ENCODE data around the gene ACP4.

ACP4 gene

DNA sequence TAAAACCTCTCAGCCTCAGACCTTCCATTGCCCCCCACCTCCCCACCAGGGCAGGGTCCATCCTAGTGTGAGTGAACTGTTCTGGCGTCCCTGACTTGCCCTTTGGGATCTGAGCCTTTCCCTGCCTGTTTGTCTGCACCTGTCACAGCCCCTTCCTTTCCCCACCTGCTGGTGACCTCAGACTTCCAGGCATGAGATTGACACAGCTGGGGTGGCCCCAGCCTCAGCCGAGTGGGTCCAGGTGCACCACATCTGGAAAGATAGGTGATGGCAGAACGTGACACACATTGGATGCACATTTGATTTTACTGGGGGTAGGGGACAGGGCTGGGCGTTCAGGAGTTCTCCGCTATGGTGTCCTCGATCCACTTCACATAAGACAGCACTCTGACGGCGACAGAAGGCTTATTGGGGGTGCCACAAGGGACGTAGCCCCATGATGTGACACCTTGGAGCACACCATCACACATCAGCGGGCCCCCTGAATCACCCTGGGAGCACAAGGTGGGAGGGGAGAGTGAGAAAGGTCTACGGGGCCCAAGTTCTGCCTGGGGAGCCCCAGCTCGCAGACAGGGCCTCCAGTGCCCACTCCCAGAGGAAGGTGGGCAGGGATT is 28.8 kb downstream of the ACP4 start:
- TF ChIP-seq, protein P1, sequence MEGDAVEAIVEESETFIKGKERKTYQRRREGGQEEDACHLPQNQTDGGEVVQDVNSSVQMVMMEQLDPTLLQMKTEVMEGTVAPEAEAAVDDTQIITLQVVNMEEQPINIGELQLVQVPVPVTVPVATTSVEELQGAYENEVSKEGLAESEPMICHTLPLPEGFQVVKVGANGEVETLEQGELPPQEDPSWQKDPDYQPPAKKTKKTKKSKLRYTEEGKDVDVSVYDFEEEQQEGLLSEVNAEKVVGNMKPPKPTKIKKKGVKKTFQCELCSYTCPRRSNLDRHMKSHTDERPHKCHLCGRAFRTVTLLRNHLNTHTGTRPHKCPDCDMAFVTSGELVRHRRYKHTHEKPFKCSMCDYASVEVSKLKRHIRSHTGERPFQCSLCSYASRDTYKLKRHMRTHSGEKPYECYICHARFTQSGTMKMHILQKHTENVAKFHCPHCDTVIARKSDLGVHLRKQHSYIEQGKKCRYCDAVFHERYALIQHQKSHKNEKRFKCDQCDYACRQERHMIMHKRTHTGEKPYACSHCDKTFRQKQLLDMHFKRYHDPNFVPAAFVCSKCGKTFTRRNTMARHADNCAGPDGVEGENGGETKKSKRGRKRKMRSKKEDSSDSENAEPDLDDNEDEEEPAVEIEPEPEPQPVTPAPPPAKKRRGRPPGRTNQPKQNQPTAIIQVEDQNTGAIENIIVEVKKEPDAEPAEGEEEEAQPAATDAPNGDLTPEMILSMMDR (IDR thresholded peaks at IDR 0.05), result no peak

DNA sequence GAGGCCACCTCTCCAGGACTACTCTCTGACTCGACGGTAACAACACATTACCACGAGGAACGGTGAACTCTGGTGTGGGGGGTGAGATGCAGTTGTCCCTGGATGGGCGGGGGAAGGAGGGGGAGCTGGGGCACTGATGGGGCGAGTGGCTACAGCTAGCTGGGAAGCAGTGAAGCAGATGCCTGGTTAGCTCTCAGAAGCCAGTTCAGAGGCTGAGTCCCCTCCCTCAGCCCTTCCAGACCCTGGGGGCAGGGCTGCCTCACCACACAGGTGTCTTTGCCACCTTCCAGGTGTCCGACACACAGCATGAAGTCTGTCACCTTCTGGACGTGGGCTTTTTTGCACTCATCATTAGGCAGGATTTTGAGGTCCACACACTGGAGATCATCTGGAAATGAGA is 29.4 kb downstream of the ACP4 start:
- TF ChIP-seq, protein P1 (IDR thresholded peaks at IDR 0.05), result no peak

DNA sequence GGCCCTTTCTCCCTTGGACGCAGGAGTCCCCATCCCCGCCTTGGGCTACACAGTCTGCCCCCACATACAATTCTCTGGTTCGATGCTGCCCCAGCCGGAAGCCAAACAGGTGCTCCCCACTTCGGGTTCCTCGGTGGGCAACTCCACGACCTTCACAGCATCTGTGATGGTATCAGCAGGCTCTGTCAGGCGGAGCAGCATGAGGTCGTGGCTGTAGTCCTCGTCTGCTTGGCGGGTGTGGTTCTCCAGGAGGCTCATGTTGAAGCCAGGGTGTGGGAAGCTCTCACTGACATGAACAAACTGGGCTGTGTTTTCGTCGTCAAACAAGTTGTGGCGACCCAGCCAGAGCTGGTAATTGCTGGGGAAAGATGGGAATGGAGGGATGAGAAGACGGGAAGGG is 29.9 kb downstream of the ACP4 start:
- TF ChIP-seq, protein P1 (IDR thresholded peaks at IDR 0.05), result no peak

DNA sequence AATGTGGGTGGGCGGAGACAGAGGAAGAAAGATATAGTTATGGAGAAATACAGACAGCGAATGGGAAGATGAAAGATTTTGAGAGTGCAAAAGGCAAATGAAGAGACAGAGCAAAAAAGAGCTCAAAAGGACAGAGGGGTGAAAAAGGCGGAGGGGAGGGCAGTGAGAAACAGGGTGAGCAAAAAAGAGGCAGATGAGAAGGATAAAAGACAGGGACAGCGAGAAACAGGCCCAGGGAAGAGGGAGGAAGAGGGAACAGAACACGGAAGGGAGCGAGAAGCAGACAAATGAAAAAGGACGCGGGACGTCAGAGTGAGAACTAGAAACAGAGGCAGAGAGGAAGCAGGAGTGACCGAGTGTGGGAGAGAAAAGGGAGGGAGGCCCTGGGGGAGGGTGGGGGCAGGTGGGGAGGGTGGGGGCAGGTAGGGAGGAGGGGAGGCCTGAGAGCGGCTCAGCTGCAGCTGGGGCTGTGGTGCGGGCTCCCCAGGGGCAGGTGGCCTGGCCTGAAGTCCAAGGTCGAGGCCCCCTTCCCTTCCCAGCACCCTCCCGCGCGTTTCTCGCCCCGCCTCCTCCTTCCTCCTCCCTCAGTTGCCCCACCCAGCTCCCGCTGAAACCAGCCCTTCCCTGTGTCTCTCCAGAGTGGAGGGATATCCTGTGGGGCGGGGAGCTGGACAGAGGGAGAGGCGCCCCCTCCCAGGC is 30.5 kb downstream of the ACP4 start:
- TF ChIP-seq, protein P1 (IDR thresholded peaks at IDR 0.05), result no peak

DNA sequence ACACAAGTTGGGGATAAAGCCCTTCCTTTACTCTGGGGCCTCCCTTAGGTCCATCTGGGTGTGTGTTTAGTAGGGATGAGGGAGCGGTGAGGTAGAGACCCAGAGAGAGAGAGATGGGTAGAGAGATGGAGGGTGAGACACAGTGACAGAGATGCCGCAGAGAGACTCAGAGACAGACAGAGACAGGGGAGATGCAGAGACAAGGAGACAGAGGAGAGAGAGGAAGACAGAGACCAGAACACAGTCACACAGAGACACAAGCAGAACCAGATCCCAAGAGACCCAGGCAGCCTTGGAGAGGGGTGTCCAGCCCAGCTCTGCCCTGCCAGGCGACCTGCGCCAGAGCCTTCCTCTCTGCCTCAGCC is 31.0 kb downstream of the ACP4 start:
- TF ChIP-seq, protein P1 (IDR thresholded peaks at IDR 0.05), result no peak

DNA sequence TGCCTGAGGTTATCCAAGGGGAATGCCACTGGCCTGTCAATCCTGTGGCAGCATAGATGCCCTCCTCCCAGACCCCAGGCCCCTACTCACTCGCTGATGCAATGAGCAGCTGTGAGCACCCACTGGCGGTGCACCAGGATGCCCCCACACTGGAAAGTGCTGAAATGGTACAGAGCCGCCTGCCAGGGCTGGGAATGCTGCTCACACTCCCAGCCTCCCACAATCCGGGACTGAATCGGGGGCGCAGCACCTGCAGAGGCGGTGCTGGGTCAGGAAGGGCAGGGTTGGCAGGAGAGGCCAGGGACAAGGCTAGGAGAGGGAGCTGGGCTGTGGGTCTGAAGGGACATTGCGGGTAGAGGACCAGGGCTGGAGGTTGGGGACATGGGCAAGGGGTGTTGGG is 31.4 kb downstream of the ACP4 start:
- TF ChIP-seq, protein P1 (IDR thresholded peaks at IDR 0.05), result no peak

DNA sequence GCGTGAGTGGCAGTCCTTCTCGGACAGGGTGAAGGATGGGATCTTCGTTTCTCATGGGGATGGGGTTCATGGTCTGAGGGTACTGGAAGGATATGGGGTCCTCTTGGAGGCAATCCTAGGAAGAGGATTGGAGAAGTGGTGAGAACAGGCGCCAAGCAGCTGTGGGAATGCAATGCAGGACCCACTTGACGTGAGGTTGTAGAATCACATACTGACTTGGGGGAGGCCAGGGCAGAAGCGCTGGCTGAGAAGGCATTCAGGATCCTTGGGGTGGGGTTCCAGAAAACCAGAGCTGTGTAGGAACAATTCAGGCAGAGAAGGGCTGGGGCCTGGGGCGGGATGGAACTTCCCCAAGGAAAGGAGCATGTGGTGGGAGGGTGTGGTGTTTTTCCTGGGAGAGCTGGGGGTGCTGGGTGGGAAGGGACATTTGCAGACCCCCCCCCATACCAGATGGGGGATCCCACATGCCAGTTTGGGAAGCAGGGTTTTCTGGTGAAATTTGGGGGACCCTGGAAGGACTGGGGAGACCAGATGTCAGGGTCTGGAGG is 32.5 kb downstream of the ACP4 start:
- TF ChIP-seq, protein P1 (IDR thresholded peaks at IDR 0.05), result no peak
